NOMO-1 treated with dmso at 0.1 percent for 144 hours (cell line): ENCODE measurements around the gene FGF14.

Experiments used
- DNase-seq: peaks from one replicate; lab custom pipeline; 2025; ENCODE audit not compliant: unreplicated experiment; lab: John Stamatoyannopoulos, UW

The FGF14 gene

DNA sequence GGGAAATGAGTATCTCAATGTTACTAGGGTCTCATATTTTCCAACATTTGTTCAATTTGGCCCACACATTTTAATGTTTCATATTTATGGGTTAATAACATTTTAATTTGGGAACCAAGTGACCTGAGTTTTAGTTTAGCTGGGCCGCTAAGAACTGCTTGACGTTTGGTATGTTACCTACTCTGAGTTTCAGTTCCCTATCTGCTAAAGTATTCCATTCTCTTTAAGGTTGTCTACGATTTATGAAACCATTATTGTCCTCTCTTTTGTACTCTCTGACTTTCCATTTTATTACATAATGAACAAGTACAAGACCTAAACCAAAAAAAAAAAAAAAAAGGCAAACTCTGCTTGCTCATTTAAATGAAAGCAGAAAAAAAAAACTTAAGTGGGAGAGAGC, 89.9 kb downstream of the FGF14 start:
- DNase-seq, result no peak

GRCh38 chr13:102311419-102311796, 90.4 kb downstream of the FGF14 start:
- DNase-seq, result no peak

DNA sequence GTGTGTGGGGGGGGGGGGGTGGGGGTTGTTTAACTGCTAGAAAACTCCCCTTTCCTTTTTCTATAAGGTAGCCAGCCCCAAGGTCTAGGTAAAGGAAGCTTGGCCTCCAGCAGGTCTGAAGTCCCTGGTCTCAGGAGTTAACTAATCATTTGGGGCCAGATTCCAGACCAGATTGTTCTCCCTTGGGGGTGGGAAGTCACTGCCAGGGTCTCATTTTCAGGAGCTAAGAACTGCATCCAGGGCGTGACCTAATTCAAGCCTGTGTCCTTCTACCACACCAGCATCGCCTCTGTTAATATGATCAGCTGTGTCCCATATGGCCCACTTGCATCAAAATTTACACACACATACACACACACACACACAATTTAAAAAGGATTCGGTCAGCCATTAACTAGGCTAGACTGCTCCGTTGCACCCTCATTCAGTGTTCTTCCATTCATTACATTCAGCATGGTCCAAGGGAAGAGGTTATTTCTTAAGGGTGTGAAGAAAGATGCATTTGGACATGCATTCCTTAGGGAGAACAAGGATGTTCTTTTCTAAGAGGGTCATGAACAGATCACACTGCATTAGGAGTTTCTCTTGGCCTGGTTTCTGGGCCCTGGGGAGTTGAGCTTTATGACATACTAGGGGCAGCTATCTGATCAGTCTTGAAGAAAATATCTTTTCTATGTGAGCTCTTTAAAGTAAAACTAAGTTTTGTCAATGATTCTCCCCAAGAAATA, 91.0 kb downstream of the FGF14 start:
- no peak for DNase-seq

GRCh38 chr13:102309110-102309509, 92.7 kb downstream of the FGF14 start:
- DNase-seq, result no peak

- DNase-seq, result no peak
These were observed 99.3 kb downstream of the FGF14 start for GRCh38 chr13:102302534-102302933.

GRCh38 chr13:102300379-102300778, 101.5 kb downstream of the FGF14 start:
- no peak for DNase-seq

DNA sequence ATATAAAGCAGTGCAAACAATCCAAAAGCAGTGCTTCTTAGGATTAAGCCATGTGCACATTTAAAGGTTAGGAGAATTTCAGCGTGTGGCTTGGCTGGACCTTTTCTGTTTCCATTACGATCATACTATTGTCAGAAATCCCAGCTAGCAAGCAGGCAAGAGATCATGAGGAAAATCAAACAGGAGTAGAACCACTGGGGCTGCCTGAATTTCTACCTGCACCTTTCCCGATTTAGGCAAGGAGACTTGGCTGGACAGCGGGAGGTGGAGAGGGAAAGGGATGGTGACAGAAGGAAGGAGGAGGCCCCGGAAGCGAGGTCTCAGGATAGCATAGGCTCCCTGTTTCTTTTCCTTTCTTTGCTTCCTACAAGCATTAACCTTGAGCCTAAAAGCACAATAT, 102.5 kb downstream of the FGF14 start:
- DNase-seq, result no peak

DNA sequence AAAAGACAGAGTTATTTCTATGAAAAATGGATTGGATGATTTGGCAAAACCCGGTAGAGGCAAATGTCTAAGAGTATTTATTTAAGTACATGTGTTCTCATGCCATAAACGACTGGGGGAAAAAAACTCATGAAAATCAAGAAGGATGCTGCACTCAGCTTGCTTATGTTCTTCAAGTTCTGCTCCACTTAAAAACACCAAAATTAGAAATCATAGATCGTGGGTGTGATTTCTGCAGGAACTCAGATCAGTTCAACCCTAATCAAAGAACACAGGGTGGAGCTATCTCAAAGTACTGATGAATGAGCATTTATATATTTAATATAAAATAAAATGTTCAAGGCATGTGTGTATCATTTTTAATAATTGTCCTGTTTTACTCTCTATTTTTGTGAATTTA, 103.8 kb downstream of the FGF14 start:
- no peak for DNase-seq

DNA sequence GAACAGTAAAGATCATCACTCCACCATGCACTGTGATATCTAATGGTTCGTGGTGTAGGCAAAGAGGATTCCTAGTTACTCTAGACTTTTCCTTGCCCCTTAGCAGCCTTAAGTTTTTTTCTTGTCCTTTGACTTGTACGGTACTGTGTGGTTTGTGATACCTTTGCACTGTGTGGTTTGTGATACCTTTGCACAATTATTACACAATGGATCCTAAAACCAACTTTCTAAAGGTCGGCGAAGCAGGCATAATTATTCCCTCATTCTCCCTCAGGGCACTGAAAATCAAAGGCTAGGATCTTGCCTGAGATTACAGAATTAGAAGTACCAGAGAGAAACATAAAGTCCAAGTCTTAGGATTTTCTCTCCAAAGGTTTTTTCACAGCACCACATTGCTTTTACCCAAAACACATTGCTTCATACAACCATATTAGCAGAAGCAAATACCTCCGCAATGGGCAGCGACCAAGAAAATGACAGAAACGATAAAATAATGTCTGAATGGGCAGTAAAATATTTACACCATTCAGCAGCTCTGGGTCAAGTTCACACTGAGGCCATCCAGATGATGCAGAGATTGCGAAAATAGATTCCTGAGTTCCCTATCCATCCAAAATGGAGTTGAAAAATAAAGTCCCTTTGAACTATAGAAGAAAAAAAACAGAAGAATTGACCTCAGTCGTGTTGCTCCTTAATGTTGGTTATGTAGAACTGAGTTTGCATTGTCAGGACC, 106.4 kb downstream of the FGF14 start:
- no peak for DNase-seq

DNA sequence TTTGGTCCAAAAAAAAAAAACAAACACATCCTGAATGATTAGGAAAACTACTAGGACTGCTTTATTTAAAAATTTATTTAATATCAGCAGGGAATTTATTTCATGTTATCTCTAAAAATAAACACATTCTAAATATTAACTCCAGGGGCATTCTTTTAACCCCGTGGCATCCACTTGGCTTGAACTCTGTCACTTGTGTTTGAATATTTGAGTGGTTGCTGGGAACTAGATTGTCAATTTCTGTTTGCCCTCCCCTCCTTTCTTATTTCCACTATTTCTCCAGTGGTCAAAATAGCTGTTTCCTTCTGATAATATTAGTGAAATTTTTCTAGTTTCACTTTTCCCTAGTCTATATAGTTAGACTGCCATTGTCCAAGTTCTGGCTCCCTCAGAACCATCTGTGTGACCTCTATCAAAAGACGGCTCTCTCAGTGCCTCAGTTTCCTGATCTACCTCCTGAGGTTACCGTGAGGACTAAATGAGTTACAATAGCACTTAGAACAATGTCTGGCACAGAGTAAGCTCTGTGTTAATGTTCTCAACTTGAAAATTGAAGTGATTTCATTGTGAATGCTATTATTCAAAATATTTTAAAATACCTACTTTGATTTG, 107.3 kb downstream of the FGF14 start:
- no peak for DNase-seq

- DNase-seq, result no peak
These were observed 108.1 kb downstream of the FGF14 start for GRCh38 chr13:102293723-102294122.

GRCh38 chr13:102291587-102292218, 110.1 kb downstream of the FGF14 start:
- DNase-seq, result no peak

DNA sequence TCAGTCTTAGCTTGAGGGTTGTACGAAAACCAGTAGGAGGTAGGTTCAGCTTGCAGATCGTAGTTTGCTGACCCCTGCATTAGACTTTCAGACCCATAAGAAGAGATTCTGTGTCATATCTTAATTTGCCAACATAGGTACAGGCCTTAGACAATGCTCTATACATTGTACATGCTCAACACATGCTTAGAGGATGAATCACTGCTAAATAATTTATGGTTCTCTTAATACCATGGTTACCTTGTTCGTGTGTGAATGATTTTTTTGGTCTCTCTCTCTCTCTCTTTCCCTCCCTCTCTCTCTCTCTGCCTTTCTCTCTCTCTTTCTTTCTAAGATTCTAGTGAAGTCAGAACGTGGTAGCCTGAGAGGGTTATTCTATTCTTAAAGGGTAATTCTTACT, 112.2 kb downstream of the FGF14 start:
- DNase-seq, result no peak

- DNase-seq, result no peak
These were observed 115.5 kb downstream of the FGF14 start for GRCh38 chr13:102286326-102286725.

GRCh38 chr13:102280366-102280765, 121.5 kb downstream of the FGF14 start:
- no peak for DNase-seq

DNA sequence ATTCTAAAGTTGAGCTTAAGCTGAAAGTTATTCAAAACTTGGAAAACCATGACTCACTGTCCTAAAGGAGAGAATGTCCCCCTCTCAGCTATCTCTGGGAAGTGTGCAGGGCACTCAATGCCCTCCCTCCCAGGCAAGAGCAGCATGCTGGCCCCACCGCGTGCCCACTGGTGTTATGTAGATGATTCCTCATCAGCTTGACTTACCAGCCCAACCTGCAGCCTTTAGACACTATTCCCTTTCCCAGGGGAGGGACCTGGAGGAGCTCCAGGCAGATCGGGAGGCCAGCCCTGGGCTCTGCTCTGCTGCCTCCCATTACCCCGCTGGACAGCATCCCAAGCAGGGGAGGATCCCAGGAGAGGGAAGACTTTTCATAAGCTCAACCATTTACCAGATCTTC, 124.6 kb downstream of the FGF14 start:
- DNase-seq, result no peak

DNA sequence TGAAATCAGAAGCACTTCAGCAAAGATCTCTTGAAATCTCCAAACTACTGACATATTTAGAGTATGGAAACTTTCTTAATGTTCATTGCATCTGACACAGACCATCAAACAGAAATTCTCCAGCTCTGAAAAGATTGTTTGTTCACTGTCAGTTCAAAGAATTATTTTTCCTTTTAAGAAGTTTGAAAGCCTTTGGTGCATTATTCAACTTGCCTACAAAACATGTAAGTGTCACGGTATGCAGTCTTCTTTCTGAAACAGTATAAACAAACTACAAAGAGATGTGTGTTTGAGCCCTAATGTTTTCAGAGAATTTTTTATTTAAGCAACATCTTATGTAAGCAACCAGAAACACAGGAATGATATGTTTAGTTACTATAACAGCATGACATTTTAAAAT, 125.4 kb downstream of the FGF14 start:
- no peak for DNase-seq

GRCh38 chr13:102275969-102276368, 125.9 kb downstream of the FGF14 start:
- no peak for DNase-seq

DNA sequence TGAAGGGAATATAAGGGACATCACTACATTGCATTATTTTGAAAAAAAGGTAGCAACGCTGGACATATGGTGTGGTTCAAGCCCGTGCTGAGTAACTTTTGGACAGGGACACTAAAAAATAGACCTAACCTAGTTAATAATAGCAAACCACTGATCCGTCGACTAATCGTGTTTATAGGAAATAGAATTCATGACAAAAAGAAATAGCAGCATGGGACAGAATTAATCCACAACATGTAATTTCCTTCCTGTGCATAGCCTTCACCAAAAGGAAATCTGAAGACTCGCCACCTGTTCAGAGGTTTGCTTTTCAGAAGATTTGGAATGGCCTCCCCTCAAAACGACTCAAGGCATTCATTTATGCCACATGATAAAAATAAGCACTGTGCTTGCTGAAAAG, 128.7 kb downstream of the FGF14 start:
- DNase-seq, result no peak

DNA sequence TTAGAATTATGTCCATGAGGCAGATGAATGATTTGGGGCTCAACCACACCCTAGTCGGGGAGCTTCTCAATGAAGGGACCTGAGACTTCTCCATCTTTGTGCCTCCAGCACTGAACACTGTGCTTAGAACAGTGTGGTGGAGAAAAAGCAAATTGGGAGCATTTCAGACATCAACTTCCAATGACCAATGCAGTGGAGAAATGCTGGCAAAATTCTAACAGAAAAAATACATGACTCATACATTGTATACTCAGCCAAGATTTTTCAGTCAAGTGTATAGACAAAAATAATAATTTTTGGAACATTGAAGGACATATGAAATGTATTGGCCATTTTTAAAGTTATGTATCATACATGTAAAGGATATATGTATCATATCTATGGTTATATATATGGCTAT, 134.7 kb downstream of the FGF14 start:
- no peak for DNase-seq

- DNase-seq, result no peak
These were observed 140.0 kb downstream of the FGF14 start for GRCh38 chr13:102261809-102262208.

- no peak for DNase-seq
These were observed 140.5 kb downstream of the FGF14 start for GRCh38 chr13:102261316-102261715.
